ENCODE measurements around the gene MAS1L.

MAS1L gene

GRCh38 chr6:29510202-29510601 lies 22.4 kb upstream of the MAS1L start (continued):
- TF ChIP-seq PRDM6 (tag by site-specific recombination; IDR thresholded peaks at IDR 0.05) (peak; percentile 40; the same call in 1 of the 2 replicates), SP2 (tag by site-specific recombination; IDR thresholded peaks at IDR 0.05) (no peak), ZNF335 (tag by site-specific recombination; conservative IDR thresholded peaks at IDR 0.05) (0 out of 2 replicates have a peak, but pooled peaks have one; percentile 19), BCL11A (tag by site-specific recombination; IDR thresholded peaks at IDR 0.05; ENCODE audit: low read depth) (no peak), ZNF785 (tag by site-specific recombination; IDR thresholded peaks at IDR 0.05) (no peak), ZIC2 (tag by site-specific recombination; IDR thresholded peaks at IDR 0.05) (peak; percentile 81), GLIS1 (tag by site-specific recombination; IDR thresholded peaks at IDR 0.05) (peak; percentile 80), ZNF138 (tag by site-specific recombination; IDR thresholded peaks at IDR 0.05; ENCODE audit: borderline replicate concordance) (no peak), ZNF416 (tag by site-specific recombination; IDR thresholded peaks at IDR 0.05) (no peak), GLIS2 (tag by site-specific recombination; IDR thresholded peaks at IDR 0.05) (no peak), IKZF3 (tag by site-specific recombination; IDR thresholded peaks at IDR 0.05) (0 out of 2 replicates have a peak, but pooled peaks have one; percentile 16), OSR2 (tag by site-specific recombination; IDR thresholded peaks at IDR 0.05) (no peak), ZNF394 (tag by site-specific recombination; IDR thresholded peaks at IDR 0.05; ENCODE audit: borderline replicate concordance) (no peak), ZNF2 (tag by site-specific recombination; IDR thresholded peaks at IDR 0.05) (no peak), SETDB1 (IDR thresholded peaks at IDR 0.05; ENCODE audit: insufficient read length, low read length) (no peak), ZNF654 (tag by site-specific recombination; IDR thresholded peaks at IDR 0.05; ENCODE audit: low read depth) (no peak), ZNF366 (tag by site-specific recombination; conservative IDR thresholded peaks at IDR 0.05) (0 out of 2 replicates have a peak, but pooled peaks have one; percentile 19), ZSCAN23 (tag by site-specific recombination; IDR thresholded peaks at IDR 0.05) (no peak), ZNF626 (tag by site-specific recombination; IDR thresholded peaks at IDR 0.05) (no peak), ZBTB11 (tag by site-specific recombination; conservative IDR thresholded peaks at IDR 0.05; ENCODE audit: low read depth) (peak; percentile 25; the same call in 1 of the 2 replicates), ZNF585B (tag by site-specific recombination; IDR thresholded peaks at IDR 0.05) (no peak), YY1 (tag by site-specific recombination; IDR thresholded peaks at IDR 0.05) (no peak)
- TF ChIP-seq, protein P1, sequence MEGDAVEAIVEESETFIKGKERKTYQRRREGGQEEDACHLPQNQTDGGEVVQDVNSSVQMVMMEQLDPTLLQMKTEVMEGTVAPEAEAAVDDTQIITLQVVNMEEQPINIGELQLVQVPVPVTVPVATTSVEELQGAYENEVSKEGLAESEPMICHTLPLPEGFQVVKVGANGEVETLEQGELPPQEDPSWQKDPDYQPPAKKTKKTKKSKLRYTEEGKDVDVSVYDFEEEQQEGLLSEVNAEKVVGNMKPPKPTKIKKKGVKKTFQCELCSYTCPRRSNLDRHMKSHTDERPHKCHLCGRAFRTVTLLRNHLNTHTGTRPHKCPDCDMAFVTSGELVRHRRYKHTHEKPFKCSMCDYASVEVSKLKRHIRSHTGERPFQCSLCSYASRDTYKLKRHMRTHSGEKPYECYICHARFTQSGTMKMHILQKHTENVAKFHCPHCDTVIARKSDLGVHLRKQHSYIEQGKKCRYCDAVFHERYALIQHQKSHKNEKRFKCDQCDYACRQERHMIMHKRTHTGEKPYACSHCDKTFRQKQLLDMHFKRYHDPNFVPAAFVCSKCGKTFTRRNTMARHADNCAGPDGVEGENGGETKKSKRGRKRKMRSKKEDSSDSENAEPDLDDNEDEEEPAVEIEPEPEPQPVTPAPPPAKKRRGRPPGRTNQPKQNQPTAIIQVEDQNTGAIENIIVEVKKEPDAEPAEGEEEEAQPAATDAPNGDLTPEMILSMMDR (tag by site-specific recombination; IDR thresholded peaks at IDR 0.05), result peak; percentile 52
- TF ChIP-seq, protein P2, sequence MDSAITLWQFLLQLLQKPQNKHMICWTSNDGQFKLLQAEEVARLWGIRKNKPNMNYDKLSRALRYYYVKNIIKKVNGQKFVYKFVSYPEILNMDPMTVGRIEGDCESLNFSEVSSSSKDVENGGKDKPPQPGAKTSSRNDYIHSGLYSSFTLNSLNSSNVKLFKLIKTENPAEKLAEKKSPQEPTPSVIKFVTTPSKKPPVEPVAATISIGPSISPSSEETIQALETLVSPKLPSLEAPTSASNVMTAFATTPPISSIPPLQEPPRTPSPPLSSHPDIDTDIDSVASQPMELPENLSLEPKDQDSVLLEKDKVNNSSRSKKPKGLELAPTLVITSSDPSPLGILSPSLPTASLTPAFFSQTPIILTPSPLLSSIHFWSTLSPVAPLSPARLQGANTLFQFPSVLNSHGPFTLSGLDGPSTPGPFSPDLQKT (IDR thresholded peaks at IDR 0.05; ENCODE audit: borderline replicate concordance, low read depth, low read length), result no peak
- TF ChIP-seq, protein P3, sequence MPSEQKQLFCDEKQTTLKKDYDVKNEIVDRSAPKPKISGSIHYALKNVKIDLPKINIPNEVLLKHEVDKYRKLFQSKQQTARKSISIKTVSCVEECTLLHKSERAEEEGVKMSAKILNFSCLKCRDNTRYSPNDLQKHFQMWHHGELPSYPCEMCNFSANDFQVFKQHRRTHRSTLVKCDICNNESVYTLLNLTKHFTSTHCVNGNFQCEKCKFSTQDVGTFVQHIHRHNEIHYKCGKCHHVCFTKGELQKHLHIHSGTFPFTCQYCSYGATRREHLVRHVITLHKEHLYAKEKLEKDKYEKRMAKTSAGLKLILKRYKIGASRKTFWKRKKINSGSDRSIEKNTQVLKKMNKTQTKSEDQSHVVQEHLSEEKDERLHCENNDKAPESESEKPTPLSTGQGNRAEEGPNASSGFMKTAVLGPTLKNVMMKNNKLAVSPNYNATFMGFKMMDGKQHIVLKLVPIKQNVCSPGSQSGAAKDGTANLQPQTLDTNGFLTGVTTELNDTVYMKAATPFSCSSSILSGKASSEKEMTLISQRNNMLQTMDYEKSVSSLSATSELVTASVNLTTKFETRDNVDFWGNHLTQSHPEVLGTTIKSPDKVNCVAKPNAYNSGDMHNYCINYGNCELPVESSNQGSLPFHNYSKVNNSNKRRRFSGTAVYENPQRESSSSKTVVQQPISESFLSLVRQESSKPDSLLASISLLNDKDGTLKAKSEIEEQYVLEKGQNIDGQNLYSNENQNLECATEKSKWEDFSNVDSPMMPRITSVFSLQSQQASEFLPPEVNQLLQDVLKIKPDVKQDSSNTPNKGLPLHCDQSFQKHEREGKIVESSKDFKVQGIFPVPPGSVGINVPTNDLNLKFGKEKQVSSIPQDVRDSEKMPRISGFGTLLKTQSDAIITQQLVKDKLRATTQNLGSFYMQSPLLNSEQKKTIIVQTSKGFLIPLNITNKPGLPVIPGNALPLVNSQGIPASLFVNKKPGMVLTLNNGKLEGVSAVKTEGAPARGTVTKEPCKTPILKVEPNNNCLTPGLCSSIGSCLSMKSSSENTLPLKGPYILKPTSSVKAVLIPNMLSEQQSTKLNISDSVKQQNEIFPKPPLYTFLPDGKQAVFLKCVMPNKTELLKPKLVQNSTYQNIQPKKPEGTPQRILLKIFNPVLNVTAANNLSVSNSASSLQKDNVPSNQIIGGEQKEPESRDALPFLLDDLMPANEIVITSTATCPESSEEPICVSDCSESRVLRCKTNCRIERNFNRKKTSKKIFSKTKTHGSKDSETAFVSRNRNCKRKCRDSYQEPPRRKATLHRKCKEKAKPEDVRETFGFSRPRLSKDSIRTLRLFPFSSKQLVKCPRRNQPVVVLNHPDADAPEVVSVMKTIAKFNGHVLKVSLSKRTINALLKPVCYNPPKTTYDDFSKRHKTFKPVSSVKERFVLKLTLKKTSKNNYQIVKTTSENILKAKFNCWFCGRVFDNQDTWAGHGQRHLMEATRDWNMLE (tag by site-specific recombination; conservative IDR thresholded peaks at IDR 0.05; ENCODE audit: low read depth), result no peak
- TF ChIP-seq, protein P4, sequence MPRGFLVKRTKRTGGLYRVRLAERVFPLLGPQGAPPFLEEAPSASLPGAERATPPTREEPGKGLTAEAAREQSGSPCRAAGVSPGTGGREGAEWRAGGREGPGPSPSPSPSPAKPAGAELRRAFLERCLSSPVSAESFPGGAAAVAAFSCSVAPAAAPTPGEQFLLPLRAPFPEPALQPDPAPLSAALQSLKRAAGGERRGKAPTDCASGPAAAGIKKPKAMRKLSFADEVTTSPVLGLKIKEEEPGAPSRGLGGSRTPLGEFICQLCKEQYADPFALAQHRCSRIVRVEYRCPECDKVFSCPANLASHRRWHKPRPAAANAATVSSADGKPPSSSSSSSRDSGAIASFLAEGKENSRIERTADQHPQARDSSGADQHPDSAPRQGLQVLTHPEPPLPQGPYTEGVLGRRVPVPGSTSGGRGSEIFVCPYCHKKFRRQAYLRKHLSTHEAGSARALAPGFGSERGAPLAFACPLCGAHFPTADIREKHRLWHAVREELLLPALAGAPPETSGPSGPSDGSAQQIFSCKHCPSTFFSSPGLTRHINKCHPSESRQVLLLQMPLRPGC (tag by site-specific recombination; IDR thresholded peaks at IDR 0.05), result no peak
